GM23338 (cell line): Measurements from ENCODE around the gene FREY1. TPM values are rescaled to one million over a fixed set of nuclear protein-coding genes. Genes with fewer than 3 reads are reported as not detected.

Experiments
- ATAC-seq: fragments of 200-7000 bp; cut with Tn5 transposase; 3 replicates; pipeline ENCODE4 v1.9.1; 2020
- DNase-seq: peaks from one replicate; pipeline ENCODE4 v3.0.0-alpha.2; 2015; ENCODE audit warnings: low spot score
- H2AFZ ChIP-seq: fragments of 200-600 bp; sonication (generic); 2 replicates; pipeline ENCODE4 v1.8.0; 2016; ENCODE audit warnings: antibody characterized with exemption, mild to moderate bottlenecking, moderate library complexity
- H3F3A ChIP-seq: fragments of 200-600 bp; sonication (generic); replicated peaks from 2 replicates; pipeline ENCODE4 v1.8.0; 2017; ENCODE audit warnings: antibody characterized with exemption, mixed run types, low read depth
- H3K27ac ChIP-seq: fragments of 200-600 bp; sonication (generic); 2 replicates; pipeline ENCODE4 v1.6.1; 2016; ENCODE audit warnings: low read depth
- H3K27me3 ChIP-seq: fragments of 200-600 bp; sonication (generic); 2 replicates; pipeline ENCODE4 v1.8.0; 2016; ENCODE audit warnings: mild to moderate bottlenecking, mixed run types, moderate library complexity; ENCODE audit not compliant: insufficient read depth
- H3K36me3 ChIP-seq: fragments of 200-600 bp; sonication (generic); 2 replicates; pipeline ENCODE4 v1.8.0; 2016; ENCODE audit warnings: mild to moderate bottlenecking; ENCODE audit not compliant: insufficient read depth
- H3K4me1 ChIP-seq: fragments of 200-600 bp; sonication (generic); 2 replicates; pipeline ENCODE4 v1.8.0; 2016; ENCODE audit warnings: mild to moderate bottlenecking, moderate library complexity; ENCODE audit not compliant: insufficient read depth
- H3K4me2 ChIP-seq: fragments of 200-600 bp; sonication (generic); 2 replicates; pipeline ENCODE4 v1.7.1; 2017; ENCODE audit warnings: mixed run types
- H3K4me3 ChIP-seq: fragments of 200-600 bp; sonication (generic); 2 replicates; pipeline ENCODE4 v1.6.1; 2016; ENCODE audit warnings: mixed run types
- H3K79me2 ChIP-seq: fragments of 200-600 bp; sonication (generic); replicated peaks from 2 replicates; pipeline ENCODE4 v1.8.0; 2017; ENCODE audit warnings: mild to moderate bottlenecking; ENCODE audit not compliant: insufficient read depth
- H3K9me2 ChIP-seq: fragments of 200-600 bp; sonication (generic); 2 replicates; pipeline ENCODE4 v1.8.0; 2017; ENCODE audit not compliant: insufficient read depth
- H4K20me1 ChIP-seq: fragments of 200-600 bp; sonication (generic); replicated peaks from 2 replicates; pipeline ENCODE4 v1.8.0; 2017; ENCODE audit warnings: mild to moderate bottlenecking; ENCODE audit not compliant: insufficient read depth
- H3K27ac Mint-ChIP-seq: 2 replicates; pipeline ENCODE4 v1.8.0; 2020; ENCODE audit warnings: inconsistent platforms, mild to moderate bottlenecking, moderate library complexity, mixed read lengths
- H3K27me3 Mint-ChIP-seq: 3 replicates; pipeline ENCODE4 v1.8.0; 2022; ENCODE audit warnings: low read depth, mild to moderate bottlenecking, moderate library complexity, mixed read lengths, inconsistent platforms; ENCODE audit not compliant: insufficient read depth, poor library complexity
- H3K36me3 Mint-ChIP-seq: 3 replicates; pipeline ENCODE4 v1.8.0; 2021; ENCODE audit warnings: low read depth, mild to moderate bottlenecking, inconsistent platforms, moderate library complexity, mixed read lengths
- H3K4me1 Mint-ChIP-seq: 3 replicates; pipeline ENCODE4 v1.8.0; 2020; ENCODE audit warnings: mild to moderate bottlenecking, inconsistent platforms, mixed read lengths
- H3K4me3 Mint-ChIP-seq: 3 replicates; pipeline ENCODE4 v1.8.0; 2021; ENCODE audit warnings: moderate library complexity, mild to moderate bottlenecking, inconsistent platforms, mixed read lengths
- H3K9me3 Mint-ChIP-seq: 3 replicates; pipeline ENCODE4 v1.8.0; 2020; ENCODE audit warnings: moderate library complexity, mild to moderate bottlenecking, inconsistent platforms, mixed read lengths
- CREB1 ChIP-seq: fragments of 250-450 bp; sonication (Bioruptor Pico); IDR thresholded peaks from 2 replicates; pipeline ENCODE4 v1.5.0; 2020; ENCODE audit warnings: low read depth, mild to moderate bottlenecking, moderate library complexity
- EZH2 ChIP-seq: fragments of 200-600 bp; sonication (generic); IDR thresholded peaks from one replicate; pipeline ENCODE4 v1.8.0; 2017; ENCODE audit warnings: antibody characterized with exemption, mild to moderate bottlenecking, low read depth; ENCODE audit not compliant: unreplicated experiment
- JUNB ChIP-seq: IDR thresholded peaks from one replicate; pipeline ENCODE4 v1.6.1; 2016; ENCODE audit warnings: antibody characterized with exemption; ENCODE audit not compliant: unreplicated experiment
- NANOG ChIP-seq: IDR thresholded peaks from 2 replicates; pipeline ENCODE4 v1.6.1; 2016; ENCODE audit warnings: antibody characterized with exemption, borderline replicate concordance
- POLR2AphosphoS5 ChIP-seq: IDR thresholded peaks from 2 replicates; pipeline ENCODE4 v1.6.1; 2016; ENCODE audit warnings: antibody characterized with exemption, low read depth
- STAT1 ChIP-seq: IDR thresholded peaks from one replicate; pipeline ENCODE4 v1.6.1; 2016; ENCODE audit warnings: antibody characterized with exemption; ENCODE audit not compliant: unreplicated experiment
- ZNF114 ChIP-seq: fragments of 250-450 bp; sonication (Bioruptor Pico); IDR thresholded peaks from 2 replicates; pipeline ENCODE4 v1.5.0; 2020; ENCODE audit warnings: mild to moderate bottlenecking, moderate library complexity
- polyA plus RNA-seq: library from polyadenylated mRNA; unstranded; fragments of >200 nt; fragmentation: Nextera tagmentation; extraction: Ambion mirVana; gene quantifications from 2 replicates; pipeline ENCODE4 v1.2.1, GENCODE V29; 2016
- total RNA-seq: library from RNA; depleted of rRNA; stranded (reverse); fragments of >200 nt; shearing (Covaris generic); gene quantifications from 2 replicates; pipeline ENCODE4 v1.2.3, GENCODE V29; 2014
- TF ChIP-seq, protein P1 (sequence below): IDR thresholded peaks from one replicate; pipeline ENCODE4 v1.6.1; 2018; ENCODE audit warnings: antibody characterized with exemption; ENCODE audit not compliant: unreplicated experiment
- TF ChIP-seq, protein P2 (sequence below): fragments of 250-450 bp; sonication (Bioruptor Pico); IDR thresholded peaks from 2 replicates; pipeline ENCODE4 v1.5.0; 2020; ENCODE audit warnings: mild to moderate bottlenecking, moderate library complexity
- TF ChIP-seq, protein P3 (sequence below): IDR thresholded peaks from 2 replicates; pipeline ENCODE4 v1.6.1; 2016; ENCODE audit warnings: antibody characterized with exemption
- TF ChIP-seq, protein P4 (sequence below), 2 experiments: fragments of 200-600 bp in 1 of 2; sonication (generic) in 1 of 2; conservative IDR thresholded peaks; 2 replicates each; pipeline versions ENCODE4 v1.5.1 to v1.6.1; 2016 to 2017; ENCODE audit warnings: antibody characterized with exemption in 2 of 2, low read depth in 2 of 2, mild to moderate bottlenecking in 2 of 2, moderate library complexity in 1 of 2

Gene FREY1
- total and polyA plus RNA-seq, 2 experiments from 2014 or later = 1.1 TPM; not detected in 1

DNA sequence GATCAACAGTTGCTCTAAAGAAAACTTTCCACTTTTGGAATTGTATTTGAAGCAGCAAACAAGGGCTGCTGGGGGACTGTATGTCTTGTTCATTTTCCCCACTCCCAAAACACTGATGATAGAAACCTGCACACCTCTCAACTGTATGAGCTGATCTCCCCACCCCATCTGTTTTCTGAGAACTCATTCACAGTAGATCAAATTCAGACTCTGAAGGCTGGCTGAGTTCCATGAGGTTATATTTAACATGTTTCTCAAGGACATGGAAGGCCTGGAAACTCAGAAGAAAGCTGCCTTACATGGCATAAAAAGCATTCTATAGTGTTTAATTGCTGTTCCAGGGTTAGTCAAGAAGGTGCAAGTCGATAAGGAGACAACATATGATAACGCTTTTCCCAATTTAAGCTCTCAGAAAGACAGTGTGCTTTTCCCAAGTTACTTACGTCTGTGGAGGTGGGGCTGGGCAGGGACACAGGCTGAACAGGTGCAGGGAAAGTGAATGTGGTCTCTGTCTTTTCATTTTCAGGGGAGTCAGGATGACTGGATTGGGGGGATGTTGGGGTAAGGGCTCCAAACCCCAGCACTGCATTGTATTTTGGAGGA, 38.4 kb upstream of the FREY1 start:
- Histone ChIP-seq H3F3A (0 out of 2 replicates have a peak, but pooled peaks cover 3% of the 10 kb centered on the region), H2AFZ (no peak overlapping the region), H3K4me1 (no peaks in the 10 kb centered on the region), H3K4me3 (no peak overlapping the region), H3K4me2 (no peak overlapping the region), H3K27me3 (no peaks in the 10 kb centered on the region), H3K79me2 (no peaks in the 10 kb centered on the region), H3K36me3 (peaks cover 9% of the 10 kb centered on the region; the same call in 1 of the 2 replicates), H3K27ac (0 out of 2 replicates have a peak overlapping the region, but pooled peaks have one; percentile 39), H3K9me2 (no peaks in the 10 kb centered on the region), H4K20me1 (no peaks in the 10 kb centered on the region)
- Mint-ChIP-seq H3K4me1 (no peaks in the 10 kb centered on the region), H3K9me3 (no peaks in the 10 kb centered on the region), H3K4me3 (no peak overlapping the region), H3K27ac (0 out of 2 replicates have a peak overlapping the region, but pooled peaks have one; percentile 10), H3K27me3 (no peaks in the 10 kb centered on the region), H3K36me3 (peaks cover 14% of the 10 kb centered on the region; the same call in 2 of the 3 replicates)
- TF ChIP-seq POLR2AphosphoS5 (no peak), STAT1 (no peak), NANOG (no peak), EZH2 (no peak), JUNB (no peak), ZNF114 (CRISPR knock-in tag) (no peak), CREB1 (CRISPR knock-in tag) (no peak)
- TF ChIP-seq, protein P1, sequence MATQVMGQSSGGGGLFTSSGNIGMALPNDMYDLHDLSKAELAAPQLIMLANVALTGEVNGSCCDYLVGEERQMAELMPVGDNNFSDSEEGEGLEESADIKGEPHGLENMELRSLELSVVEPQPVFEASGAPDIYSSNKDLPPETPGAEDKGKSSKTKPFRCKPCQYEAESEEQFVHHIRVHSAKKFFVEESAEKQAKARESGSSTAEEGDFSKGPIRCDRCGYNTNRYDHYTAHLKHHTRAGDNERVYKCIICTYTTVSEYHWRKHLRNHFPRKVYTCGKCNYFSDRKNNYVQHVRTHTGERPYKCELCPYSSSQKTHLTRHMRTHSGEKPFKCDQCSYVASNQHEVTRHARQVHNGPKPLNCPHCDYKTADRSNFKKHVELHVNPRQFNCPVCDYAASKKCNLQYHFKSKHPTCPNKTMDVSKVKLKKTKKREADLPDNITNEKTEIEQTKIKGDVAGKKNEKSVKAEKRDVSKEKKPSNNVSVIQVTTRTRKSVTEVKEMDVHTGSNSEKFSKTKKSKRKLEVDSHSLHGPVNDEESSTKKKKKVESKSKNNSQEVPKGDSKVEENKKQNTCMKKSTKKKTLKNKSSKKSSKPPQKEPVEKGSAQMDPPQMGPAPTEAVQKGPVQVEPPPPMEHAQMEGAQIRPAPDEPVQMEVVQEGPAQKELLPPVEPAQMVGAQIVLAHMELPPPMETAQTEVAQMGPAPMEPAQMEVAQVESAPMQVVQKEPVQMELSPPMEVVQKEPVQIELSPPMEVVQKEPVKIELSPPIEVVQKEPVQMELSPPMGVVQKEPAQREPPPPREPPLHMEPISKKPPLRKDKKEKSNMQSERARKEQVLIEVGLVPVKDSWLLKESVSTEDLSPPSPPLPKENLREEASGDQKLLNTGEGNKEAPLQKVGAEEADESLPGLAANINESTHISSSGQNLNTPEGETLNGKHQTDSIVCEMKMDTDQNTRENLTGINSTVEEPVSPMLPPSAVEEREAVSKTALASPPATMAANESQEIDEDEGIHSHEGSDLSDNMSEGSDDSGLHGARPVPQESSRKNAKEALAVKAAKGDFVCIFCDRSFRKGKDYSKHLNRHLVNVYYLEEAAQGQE = no peak
- TF ChIP-seq, protein P2, sequence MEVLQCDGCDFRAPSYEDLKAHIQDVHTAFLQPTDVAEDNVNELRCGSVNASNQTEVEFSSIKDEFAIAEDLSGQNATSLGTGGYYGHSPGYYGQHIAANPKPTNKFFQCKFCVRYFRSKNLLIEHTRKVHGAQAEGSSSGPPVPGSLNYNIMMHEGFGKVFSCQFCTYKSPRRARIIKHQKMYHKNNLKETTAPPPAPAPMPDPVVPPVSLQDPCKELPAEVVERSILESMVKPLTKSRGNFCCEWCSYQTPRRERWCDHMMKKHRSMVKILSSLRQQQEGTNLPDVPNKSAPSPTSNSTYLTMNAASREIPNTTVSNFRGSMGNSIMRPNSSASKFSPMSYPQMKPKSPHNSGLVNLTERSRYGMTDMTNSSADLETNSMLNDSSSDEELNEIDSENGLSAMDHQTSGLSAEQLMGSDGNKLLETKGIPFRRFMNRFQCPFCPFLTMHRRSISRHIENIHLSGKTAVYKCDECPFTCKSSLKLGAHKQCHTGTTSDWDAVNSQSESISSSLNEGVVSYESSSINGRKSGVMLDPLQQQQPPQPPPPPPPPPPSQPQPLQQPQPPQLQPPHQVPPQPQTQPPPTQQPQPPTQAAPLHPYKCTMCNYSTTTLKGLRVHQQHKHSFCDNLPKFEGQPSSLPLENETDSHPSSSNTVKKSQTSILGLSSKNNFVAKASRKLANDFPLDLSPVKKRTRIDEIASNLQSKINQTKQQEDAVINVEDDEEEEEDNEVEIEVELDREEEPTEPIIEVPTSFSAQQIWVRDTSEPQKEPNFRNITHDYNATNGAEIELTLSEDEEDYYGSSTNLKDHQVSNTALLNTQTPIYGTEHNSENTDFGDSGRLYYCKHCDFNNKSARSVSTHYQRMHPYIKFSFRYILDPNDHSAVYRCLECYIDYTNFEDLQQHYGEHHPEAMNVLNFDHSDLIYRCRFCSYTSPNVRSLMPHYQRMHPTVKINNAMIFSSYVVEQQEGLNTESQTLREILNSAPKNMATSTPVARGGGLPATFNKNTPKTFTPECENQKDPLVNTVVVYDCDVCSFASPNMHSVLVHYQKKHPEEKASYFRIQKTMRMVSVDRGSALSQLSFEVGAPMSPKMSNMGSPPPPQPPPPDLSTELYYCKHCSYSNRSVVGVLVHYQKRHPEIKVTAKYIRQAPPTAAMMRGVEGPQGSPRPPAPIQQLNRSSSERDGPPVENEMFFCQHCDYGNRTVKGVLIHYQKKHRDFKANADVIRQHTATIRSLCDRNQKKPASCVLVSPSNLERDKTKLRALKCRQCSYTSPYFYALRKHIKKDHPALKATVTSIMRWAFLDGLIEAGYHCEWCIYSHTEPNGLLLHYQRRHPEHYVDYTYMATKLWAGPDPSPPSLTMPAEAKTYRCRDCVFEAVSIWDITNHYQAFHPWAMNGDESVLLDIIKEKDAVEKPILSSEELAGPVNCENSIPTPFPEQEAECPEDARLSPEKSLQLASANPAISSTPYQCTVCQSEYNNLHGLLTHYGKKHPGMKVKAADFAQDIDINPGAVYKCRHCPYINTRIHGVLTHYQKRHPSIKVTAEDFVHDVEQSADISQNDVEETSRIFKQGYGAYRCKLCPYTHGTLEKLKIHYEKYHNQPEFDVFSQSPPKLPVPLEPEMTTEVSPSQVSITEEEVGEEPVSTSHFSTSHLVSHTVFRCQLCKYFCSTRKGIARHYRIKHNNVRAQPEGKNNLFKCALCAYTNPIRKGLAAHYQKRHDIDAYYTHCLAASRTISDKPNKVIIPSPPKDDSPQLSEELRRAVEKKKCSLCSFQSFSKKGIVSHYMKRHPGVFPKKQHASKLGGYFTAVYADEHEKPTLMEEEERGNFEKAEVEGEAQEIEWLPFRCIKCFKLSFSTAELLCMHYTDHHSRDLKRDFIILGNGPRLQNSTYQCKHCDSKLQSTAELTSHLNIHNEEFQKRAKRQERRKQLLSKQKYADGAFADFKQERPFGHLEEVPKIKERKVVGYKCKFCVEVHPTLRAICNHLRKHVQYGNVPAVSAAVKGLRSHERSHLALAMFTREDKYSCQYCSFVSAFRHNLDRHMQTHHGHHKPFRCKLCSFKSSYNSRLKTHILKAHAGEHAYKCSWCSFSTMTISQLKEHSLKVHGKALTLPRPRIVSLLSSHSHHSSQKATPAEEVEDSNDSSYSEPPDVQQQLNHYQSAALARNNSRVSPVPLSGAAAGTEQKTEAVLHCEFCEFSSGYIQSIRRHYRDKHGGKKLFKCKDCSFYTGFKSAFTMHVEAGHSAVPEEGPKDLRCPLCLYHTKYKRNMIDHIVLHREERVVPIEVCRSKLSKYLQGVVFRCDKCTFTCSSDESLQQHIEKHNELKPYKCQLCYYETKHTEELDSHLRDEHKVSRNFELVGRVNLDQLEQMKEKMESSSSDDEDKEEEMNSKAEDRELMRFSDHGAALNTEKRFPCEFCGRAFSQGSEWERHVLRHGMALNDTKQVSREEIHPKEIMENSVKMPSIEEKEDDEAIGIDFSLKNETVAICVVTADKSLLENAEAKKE (CRISPR knock-in tag) = no peak
- TF ChIP-seq, protein P3, sequence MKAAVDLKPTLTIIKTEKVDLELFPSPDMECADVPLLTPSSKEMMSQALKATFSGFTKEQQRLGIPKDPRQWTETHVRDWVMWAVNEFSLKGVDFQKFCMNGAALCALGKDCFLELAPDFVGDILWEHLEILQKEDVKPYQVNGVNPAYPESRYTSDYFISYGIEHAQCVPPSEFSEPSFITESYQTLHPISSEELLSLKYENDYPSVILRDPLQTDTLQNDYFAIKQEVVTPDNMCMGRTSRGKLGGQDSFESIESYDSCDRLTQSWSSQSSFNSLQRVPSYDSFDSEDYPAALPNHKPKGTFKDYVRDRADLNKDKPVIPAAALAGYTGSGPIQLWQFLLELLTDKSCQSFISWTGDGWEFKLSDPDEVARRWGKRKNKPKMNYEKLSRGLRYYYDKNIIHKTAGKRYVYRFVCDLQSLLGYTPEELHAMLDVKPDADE = no peak
- TF ChIP-seq, protein P4, sequence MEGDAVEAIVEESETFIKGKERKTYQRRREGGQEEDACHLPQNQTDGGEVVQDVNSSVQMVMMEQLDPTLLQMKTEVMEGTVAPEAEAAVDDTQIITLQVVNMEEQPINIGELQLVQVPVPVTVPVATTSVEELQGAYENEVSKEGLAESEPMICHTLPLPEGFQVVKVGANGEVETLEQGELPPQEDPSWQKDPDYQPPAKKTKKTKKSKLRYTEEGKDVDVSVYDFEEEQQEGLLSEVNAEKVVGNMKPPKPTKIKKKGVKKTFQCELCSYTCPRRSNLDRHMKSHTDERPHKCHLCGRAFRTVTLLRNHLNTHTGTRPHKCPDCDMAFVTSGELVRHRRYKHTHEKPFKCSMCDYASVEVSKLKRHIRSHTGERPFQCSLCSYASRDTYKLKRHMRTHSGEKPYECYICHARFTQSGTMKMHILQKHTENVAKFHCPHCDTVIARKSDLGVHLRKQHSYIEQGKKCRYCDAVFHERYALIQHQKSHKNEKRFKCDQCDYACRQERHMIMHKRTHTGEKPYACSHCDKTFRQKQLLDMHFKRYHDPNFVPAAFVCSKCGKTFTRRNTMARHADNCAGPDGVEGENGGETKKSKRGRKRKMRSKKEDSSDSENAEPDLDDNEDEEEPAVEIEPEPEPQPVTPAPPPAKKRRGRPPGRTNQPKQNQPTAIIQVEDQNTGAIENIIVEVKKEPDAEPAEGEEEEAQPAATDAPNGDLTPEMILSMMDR (conservative IDR thresholded peaks at IDR 0.05; ENCODE audit: low read depth in 2 of 2) = no peak
- DNase-seq = no peak
- ATAC-seq = no peak
